Ishikawa (cell line): ENCODE results near the gene HNRNPDL.

ENCODE experiments used
- CEBPB ChIP-seq: IDR thresholded peaks from 2 replicates; pipeline ENCODE4 v1.6.1; 2012
- CREB1 ChIP-seq: IDR thresholded peaks from 2 replicates; pipeline ENCODE4 v1.6.1; 2012; ENCODE audit warnings: low read depth
- EGR1 ChIP-seq: IDR thresholded peaks from 2 replicates; pipeline ENCODE4 v1.6.1; 2012
- EP300 ChIP-seq: IDR thresholded peaks from 2 replicates; pipeline ENCODE4 v1.6.1; 2012; ENCODE audit warnings: borderline replicate concordance
- FOXM1 ChIP-seq: IDR thresholded peaks from 2 replicates; pipeline ENCODE4 v1.6.1; 2012; ENCODE audit warnings: low read depth, borderline replicate concordance
- MAX ChIP-seq: IDR thresholded peaks from 2 replicates; pipeline ENCODE4 v1.6.1; 2012
- NFIC ChIP-seq: IDR thresholded peaks from 2 replicates; pipeline ENCODE4 v1.6.1; 2012
- RAD21 ChIP-seq: IDR thresholded peaks from 2 replicates; pipeline ENCODE4 v1.6.1; 2012; ENCODE audit warnings: low read depth
- REST ChIP-seq: IDR thresholded peaks from 2 replicates; pipeline ENCODE4 v1.6.1; 2012; ENCODE audit warnings: low read depth, mild to moderate bottlenecking
- TAF1 ChIP-seq: IDR thresholded peaks from 2 replicates; pipeline ENCODE4 v1.6.1; 2012; ENCODE audit warnings: low read depth, mild to moderate bottlenecking
- TCF12 ChIP-seq: IDR thresholded peaks from 2 replicates; pipeline ENCODE4 v1.6.1; 2012; ENCODE audit warnings: low read depth
- TEAD4 ChIP-seq: IDR thresholded peaks from 2 replicates; pipeline ENCODE4 v1.6.1; 2012
- USF1 ChIP-seq: IDR thresholded peaks from 2 replicates; pipeline ENCODE4 v1.6.1; 2012
- YY1 ChIP-seq: IDR thresholded peaks from 2 replicates; pipeline ENCODE4 v1.6.1; 2012; ENCODE audit warnings: low read depth
- ZBTB7A ChIP-seq: IDR thresholded peaks from 2 replicates; pipeline ENCODE4 v1.6.1; 2012; ENCODE audit warnings: low read depth

The HNRNPDL gene

GRCh38 chr4:82458729-82459128 lies 28.5 kb upstream of the HNRNPDL start:
- TF ChIP-seq CEBPB (no peak), MAX (no peak), RAD21 (no peak), YY1 (no peak), ZBTB7A (no peak)

GRCh38 chr4:82457266-82457665 lies 27.0 kb upstream of the HNRNPDL start:
- no peak for TF ChIP-seq CEBPB
- TF ChIP-seq TAF1, result no peak
- TF ChIP-seq MAX, result no peak
- TF ChIP-seq TEAD4, result no peak
- no peak for TF ChIP-seq FOXM1
- no peak for TF ChIP-seq YY1
- no peak for TF ChIP-seq RAD21
- TF ChIP-seq NFIC, result no peak
- no peak for TF ChIP-seq REST
- no peak for TF ChIP-seq EP300
- no peak for TF ChIP-seq EGR1
- TF ChIP-seq ZBTB7A, result no peak
- no peak for TF ChIP-seq CREB1
- TF ChIP-seq TCF12, result no peak
- TF ChIP-seq USF1, result no peak

- TF ChIP-seq CEBPB (no peak), NFIC (no peak), CREB1 (no peak), USF1 (no peak), REST (no peak), ZBTB7A (no peak), EGR1 (no peak), YY1 (no peak), EP300 (no peak), TAF1 (no peak), RAD21 (no peak), MAX (no peak), TEAD4 (no peak), TCF12 (no peak), FOXM1 (no peak)
Measured at GRCh38 chr4:82452026-82452425, 21.8 kb upstream of the HNRNPDL start.

GRCh38 chr4:82450966-82451755 lies 20.9 kb upstream of the HNRNPDL start:
- TF ChIP-seq REST (no peak), NFIC (no peak), USF1 (no peak), FOXM1 (no peak), CREB1 (no peak), TCF12 (no peak), RAD21 (no peak), MAX (no peak), ZBTB7A (no peak), EP300 (no peak), YY1 (no peak)
